Measurements from ENCODE around the gene DAZL.

Gene DAZL

DNA sequence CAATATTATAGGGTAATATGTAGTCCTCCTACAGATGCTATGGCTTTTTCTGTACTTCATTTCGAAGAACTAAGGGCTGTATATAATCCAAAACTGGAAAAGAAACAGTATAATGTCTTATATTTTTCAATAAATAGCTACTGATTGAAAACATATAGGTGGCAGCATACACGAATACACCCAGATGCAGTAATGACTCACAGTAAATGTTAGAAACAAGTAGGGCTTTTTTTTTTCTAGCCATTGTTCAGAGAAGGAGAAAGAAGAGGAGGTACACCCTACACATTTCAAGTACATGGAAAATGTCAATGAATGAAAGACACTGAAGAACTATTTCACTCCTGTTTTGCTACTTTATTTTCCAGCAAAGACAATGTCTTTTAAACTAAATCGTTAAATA, 9.4 kb downstream of the DAZL start:
- no peak for DNase-seq

DNA sequence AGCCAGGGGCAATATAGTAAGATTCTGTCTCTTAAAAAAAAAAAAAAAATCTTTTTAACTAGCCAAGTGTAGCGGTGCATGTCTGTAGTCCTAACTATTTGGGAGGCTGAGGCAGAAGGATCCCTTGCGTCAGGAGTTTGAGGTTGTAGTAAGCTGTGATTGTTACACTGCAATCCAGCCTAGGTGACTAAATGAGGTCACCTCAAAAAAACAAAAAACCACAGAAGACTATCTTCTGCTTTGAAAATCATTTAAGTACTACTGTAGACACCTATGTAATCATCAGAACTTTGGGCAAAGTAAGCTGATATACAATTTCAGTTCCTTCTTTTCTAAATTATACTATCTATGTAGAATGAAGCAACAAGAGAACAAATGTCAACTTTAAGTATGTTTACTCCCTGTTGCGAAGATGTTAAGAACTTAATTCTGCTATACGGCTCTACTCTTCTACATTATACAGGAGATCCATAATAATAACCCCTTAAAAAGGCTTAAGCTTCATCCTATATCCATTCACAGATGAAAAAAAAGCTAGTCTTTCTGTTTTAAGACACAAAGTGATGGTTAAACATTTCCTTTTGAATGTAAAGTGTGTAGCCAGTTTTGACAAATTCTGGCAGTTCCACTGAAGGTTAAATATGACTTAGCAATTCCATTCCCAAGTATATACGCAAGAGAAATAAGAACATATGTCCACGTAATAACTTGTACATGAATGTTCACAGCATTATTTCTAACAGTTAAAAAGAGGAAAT, 15.2 kb downstream of the DAZL start:
- no peak for DNase-seq

DNA sequence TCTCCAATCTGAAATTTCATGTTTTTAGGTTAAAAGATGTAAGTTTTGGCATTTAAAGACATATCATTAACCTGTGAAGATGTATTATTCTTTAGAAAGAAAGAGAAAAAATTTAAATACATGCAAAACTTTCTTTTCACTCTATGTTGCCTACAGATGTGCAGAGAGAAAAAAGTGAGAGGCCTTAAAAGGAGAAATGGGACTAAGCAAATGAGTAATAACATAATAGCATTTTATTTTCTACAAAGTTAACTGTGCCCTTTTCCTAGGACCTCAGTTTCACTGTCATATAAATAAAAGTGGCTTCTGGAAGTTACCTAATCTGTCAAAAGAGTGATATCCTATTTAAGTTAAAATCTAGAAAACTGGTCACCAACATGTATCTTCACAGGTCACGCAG, 16.1 kb downstream of the DAZL start:
- DNase-seq = no peak

DNA sequence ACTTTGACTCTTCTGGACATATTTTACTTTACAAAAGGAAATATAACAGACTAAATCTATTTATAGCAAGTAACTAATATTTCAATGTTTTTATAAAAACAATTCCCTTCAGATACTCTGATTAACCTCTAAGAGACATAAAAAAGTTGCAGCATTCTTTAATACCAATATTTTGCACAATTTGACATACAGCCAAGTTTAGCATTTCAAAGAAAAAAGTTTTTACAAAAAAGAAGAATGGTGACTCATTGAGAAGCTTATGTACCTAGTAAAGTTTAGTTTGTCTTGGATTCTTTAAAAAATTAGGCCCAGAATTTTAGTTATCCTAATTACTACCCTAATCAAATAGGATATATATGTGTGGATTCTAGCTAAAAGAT, 17.6 kb downstream of the DAZL start:
- DNase-seq = no peak

DNA sequence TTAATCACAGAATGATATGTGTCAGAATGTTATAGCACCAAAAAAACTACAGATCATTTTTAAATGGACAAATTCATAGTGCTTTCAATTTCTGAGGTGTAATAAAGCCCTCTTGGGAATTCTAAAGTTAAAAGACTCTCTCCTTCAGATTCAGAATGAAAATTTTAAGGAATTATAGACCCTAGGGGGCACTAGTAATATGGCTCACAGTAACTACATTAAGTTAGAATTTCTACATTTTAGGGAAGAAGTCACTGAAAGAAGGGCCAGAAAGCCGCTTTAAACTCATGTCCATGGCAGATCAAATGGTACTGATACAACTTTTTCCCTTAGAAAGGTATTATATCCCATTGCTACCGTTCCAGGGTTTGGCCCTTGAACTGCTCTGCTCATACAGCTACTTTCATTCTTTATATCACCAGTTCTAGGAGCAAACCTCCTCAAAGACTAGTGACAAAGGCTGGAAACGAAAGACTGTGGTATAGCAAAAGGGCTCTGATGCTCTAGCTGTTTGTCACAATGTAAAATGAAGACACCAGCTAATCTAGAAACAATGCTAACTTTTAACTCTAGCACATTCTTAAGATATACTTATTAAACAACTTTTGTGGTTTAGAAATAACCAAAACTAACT, 18.1 kb downstream of the DAZL start:
- DNase-seq = no peak

DNA sequence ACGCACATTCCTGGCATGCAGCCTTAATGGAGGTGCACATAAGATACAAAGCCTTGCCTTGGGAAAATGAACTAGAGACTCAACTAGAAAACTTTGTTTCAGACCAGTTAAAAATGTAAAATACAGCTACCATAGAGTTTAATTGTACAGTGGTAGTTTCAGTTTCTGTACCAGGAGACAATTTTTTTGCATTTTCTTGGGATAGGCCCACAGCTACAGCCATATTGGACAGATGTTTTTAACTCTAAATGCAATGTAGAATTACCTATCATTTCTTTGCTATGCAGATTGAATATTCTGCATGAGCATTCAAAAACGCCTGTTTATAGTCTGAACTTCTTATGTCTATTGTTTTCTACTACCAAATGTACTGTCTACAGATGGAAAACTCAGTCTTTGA, 20.3 kb downstream of the DAZL start:
- no peak for DNase-seq

DNA sequence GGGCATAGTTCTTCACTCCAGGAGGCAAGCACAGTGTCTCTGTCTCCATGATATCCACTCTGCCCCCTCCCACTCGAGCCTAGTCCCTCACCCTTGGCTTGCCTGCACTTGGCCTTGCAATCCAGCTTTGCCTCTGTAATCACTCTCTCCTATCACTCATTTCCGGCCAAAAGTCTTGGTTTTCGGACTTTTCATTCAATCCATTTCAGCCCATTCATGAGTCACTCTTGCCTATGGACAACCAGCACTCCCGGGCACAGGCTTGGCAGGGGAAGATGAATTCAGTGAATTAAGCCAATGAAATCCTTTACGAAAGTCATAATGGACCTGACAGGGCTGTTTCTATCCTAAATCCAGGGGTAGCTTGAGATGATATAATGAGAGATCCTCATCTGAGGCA, 21.7 kb downstream of the DAZL start:
- no peak for DNase-seq

DNA sequence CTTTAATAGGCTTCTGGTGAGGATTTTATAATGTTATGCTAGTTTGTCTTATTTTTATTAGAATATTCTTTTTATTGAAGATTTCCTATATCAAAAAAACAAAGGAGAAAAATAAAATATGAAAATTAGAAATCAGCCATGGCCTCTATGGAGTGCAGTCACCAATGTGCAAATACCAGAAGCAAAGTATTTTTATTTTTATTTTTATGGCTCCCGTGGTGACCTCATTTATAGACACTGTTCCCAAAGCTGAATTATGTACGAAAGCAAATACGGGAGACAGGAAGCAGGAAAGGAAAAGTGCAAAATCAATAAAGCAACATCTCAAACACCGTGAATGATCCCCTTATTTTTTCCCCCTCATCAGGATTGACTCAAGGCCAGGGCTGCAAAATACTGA, 35.1 kb downstream of the DAZL start:
- no peak for DNase-seq

DNA sequence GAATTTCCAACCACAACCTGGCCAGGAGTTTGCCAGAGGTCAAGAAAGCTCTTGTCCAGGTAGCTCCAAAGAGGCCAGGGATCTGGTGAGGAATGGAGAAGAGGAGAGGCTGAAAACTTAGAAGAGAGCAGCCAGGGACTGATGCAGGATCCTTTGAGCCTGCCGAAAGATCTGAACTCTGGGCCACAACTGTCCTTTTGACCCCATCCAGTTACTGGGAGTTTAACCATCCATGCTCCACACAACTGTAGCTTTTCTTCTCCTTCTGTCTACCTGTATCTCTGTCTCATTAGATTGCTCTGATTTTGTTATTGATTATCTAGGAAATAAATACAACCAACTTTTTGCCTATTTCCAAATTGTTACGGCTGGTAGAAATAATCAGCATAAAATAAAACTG, 36.7 kb downstream of the DAZL start:
- no peak for DNase-seq

DNA sequence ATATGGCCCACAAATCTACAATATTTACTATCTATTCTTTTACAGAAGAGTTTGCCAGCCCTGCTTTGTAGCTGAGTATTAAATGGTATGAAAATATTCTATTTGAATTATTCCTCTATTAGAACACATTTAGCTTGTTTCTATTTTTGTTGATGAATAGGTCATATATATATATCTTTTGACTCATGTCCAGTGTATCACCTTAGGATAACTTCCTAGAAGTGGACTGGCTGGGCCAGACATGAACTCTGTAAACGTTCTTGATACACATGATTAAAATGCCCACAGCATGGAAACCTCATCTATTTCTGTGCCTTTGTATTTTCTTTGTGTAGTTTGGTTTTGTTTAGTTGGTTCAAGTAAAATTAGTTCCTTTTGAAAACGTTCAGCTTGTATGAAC, 37.1 kb downstream of the DAZL start:
- no peak for DNase-seq

DNA sequence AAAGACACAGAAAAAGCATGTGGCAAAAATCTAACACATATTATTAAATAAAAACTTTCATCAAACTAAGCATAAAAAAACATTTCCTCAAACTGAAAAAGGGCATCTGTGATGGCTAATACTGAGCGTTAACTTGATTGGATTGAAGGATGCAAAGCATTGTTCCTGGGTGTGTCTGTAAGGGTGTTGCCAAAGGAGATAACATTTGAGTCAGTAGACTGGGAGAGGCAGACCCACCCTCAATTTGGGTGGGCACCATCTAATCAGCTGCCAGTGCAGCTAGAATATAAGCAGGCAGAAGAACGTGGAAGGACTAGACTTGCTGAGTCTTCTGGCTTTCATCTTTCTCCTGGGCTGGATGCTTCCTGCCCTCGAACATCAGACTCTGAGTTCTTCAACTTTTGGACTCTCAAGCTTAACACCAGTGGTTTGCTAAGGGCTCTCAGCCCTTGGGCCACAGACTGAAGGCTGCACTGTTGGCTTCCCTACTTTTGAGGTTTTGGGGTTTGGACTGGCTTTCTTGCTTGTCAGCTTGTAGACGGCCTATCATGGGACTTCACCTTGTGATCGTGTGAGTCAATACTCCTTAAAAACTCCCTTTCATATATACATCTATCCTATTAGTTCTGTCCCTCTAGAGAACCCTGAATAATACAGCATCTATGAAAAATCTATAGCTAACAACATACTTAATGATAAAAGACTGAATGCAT, 45.4 kb downstream of the DAZL start:
- DNase-seq = no peak

DNA sequence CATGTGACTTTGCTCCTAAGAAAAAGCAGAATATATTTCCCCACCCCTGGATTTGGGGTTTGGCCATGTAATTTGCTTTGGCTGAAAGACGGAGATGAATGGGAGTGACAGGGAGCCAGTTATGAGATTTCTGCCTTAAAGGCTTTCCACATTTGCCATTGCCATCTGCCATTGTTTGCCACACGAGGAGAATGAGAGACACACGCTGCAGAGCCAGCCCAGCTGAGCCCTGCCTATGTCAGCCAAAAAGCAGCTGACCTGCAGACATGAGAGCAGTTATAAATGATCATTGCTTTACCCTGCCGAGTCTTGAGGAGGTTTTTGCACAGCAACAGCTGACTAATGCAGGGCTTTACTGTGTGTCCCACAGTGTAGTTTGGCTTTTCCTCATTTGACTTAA, 51.1 kb downstream of the DAZL start:
- DNase-seq = no peak

DNA sequence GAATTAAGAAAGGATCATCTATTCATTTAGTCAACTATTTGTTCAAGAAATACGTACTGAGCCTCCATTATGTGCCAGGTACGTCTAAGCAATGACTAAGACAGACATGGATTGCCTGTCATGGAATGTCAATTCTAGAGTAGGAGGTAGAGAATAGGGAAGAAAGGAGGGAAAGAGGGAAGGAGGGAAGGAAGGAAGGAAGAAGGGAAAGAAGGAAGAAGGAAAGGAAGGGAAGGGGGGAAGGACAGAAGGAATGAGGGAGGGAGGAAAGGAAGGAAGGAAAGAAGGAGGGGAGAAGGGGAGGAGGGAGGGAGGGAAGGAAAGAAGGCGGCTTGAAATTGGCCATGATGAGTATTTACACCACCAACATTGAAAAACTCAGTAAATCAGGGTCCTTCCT, 52.5 kb downstream of the DAZL start:
- no peak for DNase-seq

DNA sequence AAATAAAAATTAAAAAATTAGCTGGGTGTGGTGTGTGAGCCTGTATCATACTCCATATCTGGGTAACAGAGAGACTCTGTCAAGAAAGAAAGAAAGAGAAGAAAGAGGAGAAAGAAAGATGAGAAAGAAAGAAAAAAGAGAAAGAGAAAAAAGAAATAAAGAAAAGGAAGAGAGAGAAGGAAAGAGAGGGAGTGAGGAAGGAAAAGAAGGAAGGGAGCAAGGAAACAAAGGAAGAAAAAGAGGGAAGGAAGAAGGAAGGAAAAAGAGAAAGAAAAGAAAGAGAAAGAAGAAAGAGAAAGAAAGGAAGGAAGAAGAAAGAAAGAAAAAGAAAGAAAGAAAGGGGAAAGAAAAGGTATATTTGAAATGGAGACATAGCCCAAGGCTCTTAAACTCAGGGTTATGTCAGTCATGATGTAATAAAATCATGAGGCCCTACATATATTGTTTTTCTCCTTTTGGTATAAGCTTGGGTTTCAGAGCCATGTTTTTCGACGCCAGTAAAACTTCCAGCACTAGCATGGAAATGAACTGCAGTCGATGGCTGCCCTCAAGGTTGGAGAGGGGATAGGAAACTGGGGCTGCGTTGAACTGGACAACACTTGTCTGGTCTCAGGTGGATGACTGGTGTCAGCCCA, 53.8 kb downstream of the DAZL start:
- DNase-seq = no peak

DNA sequence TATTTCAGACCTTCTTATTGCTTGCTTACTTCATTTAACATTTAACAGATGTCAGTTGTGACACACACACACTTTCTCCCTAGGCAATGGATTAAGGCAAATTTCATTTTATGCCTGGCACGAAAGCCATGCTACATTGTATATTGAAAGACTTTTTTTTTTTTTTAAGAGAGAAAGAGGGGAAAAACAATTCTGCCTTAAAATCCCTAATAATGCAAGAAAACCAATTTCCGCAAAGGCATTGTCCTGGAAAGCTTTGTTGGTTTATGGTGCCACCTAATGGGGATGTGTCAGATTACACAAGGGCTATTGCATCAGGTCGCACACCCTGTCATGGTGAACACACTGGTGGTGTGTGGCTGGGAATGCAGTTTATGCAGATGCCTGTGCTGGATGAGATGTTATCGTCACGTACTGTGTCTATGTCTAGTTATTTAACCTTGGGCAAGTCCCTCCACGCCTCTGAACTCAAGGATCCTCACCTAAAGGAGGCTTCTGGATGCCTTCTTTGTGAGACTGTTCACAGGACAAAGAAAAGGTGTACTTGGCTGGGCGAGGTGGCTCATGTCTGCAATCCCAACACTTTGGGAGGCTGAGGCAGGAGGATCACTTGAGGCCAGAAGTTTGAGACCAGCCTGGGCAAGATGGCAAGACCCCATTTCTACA, 54.4 kb downstream of the DAZL start:
- peak; percentile 83 for DNase-seq

DNA sequence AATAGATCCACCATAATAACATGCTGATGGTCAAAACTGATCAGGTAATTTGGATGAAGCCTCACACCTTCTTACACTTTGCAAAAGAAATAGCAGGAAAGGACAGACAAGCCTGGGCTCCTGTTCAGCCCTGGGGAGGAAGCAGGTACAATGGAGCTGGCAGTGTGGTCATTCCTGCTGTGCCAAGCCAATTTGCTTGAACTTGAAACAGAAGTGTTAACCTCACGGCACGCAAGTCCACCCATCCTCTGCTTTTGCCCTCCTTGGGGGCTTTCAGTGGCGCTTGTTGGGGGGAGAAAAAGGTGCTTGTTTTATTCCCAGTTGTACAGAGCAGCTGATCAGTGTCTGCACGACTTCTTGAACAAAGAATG, 54.9 kb downstream of the DAZL start:
- DNase-seq = no peak

DNA sequence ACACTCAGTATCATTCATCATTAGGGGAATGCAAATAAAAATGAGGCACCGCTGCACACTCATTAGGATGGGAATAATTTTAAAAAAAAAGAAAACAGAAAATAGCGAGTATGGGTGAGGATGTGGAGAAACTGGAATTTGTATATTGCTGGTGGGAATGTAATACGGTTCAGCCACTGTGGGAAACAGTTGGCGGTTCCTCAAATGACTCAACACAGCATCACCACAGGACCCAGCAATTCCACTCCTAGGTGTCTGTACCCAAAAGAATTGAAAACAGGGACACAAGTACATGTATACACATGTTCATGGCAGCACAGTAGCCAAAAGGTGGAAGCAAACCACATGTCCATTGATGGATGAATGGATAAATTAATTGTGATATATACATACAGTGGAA, 56.5 kb downstream of the DAZL start:
- DNase-seq = no peak

DNA sequence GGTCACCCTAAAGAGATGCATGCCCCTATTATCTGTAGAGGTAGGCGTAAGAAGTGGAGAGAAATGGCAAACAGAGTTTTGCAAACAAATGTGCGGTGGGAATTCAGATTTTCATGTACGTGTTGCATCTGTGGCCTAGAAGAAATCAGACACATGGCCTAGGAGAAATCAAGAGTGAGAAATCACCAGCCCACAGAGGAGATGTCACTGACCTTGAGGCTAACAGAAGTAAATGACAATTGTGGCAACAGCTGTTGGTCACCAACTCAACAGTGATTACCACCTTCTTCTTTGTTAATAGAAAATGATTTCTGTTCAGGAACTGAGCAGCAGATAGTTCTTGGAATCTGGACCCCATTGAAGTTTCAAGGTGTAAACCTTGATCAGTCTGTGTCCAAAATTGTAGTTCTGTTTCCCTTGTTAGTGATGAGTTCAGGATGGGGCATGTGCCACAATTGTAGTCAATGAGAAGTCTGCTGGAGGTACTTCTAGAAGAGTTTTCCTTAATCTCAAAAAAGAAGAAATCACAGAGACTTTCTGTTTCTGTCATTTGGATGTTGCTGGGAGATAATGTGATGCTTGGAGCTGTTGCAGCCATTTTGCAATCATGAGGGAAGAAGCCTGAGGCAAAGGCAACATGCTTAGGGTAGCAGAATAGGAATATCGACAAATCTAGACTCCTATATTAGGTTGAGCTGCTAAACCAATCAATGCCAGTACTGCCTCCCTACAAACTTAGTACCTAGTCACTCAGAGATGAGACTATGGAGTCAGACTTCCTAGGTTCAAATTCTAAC, 57.5 kb downstream of the DAZL start:
- no peak for DNase-seq

DNA sequence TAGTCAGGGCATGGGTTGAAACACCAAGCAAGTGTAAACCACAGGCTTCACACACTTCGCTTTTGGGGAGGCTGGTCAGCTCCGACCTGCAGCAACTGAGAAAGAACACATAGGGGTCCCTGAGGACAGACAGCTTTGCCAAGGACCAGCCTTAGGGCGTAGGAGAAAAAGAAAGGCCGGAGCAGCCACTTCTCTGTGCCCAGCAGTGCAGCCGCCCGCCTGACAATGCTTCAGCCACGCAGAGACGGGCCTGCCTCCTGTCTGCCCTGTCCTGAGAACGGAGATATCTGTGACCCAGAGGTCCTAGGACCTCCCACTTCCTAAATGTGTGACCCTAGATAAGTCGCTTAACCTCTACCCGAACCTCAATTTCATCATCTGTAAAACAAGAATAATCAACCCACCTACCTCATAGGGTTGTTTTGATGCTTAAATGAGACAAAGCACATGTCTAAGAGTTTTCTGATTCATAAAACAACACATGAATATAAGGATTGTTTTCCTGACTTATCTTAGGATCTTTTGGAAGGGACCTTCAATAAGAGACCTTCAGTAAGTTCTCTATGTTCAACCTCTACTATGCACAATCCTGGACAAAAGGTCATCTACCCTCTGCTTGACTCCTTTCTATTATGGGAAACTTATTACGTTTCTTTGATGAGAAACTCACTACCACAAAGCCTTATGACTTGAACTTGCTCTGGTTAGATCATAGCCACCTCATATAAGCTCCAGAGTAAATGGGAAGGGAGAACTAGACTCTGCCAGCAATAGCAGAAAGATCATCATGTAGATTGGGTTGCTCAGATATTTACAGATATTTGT, 58.8 kb downstream of the DAZL start:
- no peak for DNase-seq

DNA sequence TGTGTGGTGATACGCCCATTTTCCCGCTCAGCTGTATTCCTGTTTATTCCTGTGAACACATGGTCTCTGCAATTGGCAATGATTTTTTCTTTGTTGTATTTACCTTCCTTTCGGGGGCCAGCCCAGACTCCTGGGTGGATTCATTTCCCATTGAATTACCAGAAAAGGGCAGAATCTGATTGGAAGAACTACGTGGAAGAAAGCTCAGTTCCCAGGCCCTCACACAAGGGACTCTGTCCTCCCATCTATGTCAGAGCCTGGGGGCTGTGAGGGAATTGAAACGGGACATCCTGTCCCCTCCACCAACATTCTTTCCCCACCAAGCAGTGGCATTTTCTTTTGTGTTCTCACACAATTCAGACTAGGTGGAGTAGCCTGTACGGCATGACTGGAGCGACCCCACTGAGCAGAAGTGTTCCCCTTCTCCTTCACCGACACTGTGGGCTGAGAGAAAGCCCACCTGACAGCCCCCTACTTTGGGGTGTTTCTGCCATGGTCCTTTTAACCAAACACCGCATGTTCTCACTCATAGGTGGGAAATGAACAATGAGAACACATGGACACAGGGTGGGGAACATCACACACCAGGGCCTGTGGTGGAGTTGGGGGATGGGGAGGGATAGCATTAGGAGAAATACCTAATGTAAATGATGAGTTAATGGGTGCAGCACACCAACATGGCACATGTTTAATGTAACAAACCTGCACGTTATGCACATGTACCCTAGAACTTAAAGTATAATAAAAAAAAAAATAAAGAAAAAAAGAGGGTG, 59.6 kb downstream of the DAZL start:
- DNase-seq = no peak

All from right hindlimb (tissue), 1 donor.